ENCODE measurements around the gene ANP32D.
"Not testable (repeated sequence)": the region's sequence is repeated elsewhere in the genome, so short reads cannot be mapped to it uniquely, and the experiment has no call there.

The ANP32D gene

DNA sequence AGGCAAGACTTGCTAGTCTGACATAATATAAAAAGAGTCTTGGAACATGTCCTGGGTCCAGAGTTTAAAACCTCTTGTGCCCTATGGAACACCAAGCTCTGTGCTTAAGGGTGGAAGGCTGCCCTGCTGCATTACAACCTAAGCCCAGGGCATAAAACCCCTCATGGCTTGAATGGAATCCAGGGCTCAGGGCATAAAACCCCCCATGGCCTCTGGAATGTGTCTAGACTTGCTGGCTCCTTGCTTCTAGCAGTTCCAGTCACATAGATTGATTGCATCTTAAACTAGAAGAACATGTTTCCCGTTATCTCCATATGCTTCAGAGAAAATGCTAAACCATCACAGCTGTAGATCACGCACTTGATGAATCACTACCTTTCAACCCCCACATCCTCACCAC, 34.5 kb downstream of the ANP32D start:
- DNase-seq (ENCODE audit: low read depth in 2 of 2) = not testable (repeated sequence)

DNA sequence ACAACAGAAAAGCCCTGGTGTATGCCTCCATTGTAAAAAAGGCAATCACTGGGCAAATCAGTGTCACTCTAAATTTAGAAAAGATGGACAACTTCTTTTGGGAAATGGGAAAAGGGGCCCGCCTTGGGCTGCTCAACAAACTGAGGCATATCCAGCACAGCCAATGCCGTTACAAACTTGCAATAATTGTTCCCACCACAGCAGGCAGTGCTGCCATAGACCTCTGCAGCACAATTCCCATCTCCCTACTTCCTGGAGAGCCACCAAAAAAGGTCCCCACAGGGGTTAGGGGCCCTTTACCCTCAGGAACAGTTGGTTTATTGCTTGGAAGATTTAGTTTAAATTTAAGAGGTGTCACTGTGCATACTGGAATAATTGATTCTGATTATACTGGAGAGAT, 36.6 kb downstream of the ANP32D start:
- no peak for DNase-seq (ENCODE audit: low read depth in 2 of 2)

DNA sequence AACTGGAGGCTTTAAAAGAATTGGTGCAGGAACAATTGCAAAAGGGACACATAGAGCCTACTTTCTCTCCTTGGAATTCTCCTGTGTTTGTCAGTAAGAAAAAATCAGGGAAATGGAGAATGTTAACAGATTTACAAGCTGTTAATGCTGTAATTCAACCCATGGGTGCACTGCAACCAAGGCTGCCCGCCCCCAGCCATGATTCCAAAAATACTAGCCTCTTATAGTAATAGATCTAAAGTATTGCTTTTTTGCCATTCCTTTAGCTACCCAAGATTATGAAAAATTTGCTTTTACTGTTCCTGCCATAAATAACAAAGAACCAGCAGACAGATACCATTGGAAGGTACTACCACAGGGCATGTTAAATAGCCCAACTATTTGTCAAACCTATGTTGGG, 37.8 kb downstream of the ANP32D start:
- DNase-seq (ENCODE audit: low read depth in 2 of 2) = no peak

DNA sequence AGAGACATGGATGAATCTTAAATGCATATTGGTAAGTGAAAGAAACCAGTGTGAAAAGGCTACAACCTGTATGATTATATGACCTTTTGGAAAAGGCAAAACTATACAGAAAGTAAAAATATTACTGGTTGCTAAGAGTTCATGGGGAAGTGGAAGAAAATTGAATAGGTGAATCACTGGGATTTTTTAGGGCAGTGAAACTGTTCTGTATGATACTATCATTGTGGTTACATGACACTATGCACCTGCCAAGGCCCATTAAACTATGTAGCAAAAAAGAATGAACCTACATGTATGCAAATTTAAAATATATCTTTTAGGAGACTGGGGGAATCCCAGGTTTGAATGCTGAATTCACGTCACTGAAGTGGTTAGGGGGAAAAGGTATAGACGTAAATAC, 40.5 kb downstream of the ANP32D start:
- DNase-seq (ENCODE audit: low read depth in 2 of 2) = no peak

DNA sequence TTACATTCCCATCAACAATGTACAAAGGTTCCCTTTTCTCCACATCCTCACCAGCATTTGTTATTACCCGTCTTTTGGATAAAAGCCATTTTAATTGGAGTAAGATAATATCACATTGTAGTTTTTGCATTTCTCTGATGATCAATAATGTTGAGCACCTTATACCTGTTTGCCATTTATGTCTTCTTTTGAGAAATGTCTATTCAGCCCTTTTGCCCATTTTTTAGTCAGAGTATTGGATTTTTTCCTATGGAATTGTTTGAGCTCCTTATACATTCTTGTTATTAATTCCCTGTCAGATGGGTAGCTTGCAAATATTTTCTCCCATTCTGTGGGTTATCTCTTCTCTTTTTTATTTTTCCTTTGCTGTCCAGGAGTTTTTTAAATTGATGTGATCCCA, 42.4 kb downstream of the ANP32D start:
- DNase-seq (ENCODE audit: low read depth in 2 of 2) = no peak

DNA sequence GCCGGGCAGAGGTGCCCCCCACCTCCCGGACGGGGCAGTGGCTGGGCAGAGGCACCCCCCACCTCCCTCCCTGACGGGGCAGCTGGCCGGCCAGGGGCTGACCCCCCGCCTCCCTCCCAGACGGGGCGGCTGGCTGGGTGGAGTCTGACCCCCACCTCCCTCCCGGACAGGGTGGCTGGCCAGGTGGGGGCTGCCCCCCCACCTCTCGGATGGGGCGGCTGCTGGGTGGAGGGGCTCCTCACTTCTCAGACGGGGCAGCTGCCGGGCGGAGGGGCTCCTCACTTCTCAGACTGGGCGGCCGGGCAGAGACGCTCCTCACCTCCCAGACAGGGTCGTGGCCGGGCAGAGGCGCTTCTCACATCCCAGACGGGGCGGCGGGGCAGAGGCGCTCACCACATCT, 48.0 kb downstream of the ANP32D start:
- not testable (repeated sequence) for DNase-seq (ENCODE audit: low read depth in 2 of 2)
